HL-60 (cell line): ENCODE data around the gene PRKAR1B.

Experiments used
- CTCF ChIP-seq: IDR thresholded peaks from one replicate; pipeline ENCODE4 v1.5.1; 2011; ENCODE audit warnings: low read length, control low read depth, inconsistent platforms; ENCODE audit not compliant: insufficient read depth
- GABPA ChIP-seq: IDR thresholded peaks from 2 replicates; pipeline ENCODE4 v1.6.1; 2012; ENCODE audit warnings: low read depth
- POLR2AphosphoS5 ChIP-seq: IDR thresholded peaks from 2 replicates; pipeline ENCODE4 v1.6.1; 2012; ENCODE audit warnings: low read depth
- REST ChIP-seq: IDR thresholded peaks from 2 replicates; pipeline ENCODE4 v1.6.1; 2012; ENCODE audit warnings: low read depth; ENCODE audit not compliant: insufficient replicate concordance
- SPI1 ChIP-seq: IDR thresholded peaks from 2 replicates; pipeline ENCODE4 v1.6.1; 2012; ENCODE audit warnings: low read depth, mild to moderate bottlenecking, borderline replicate concordance

- TF ChIP-seq CTCF (no peak), POLR2AphosphoS5 (no peak), GABPA (no peak), SPI1 (no peak), REST (no peak)
These were observed 220.0 kb downstream of the PRKAR1B start for GRCh38 chr7:506921-507622.
